Measurements from ENCODE around the gene MRPS15.

The MRPS15 gene

GRCh38 chr1:36417931-36418330, 46.3 kb downstream of the MRPS15 start:
- no peak for DNase-seq

GRCh38 chr1:36415661-36416326, 48.4 kb downstream of the MRPS15 start:
- no peak for DNase-seq

GRCh38 chr1:36414384-36414783, 49.8 kb downstream of the MRPS15 start:
- no peak for DNase-seq

GRCh38 chr1:36411674-36412648, 52.2 kb downstream of the MRPS15 start:
- DNase-seq, result peak; percentile 66

GRCh38 chr1:36408479-36408878, 55.7 kb downstream of the MRPS15 start:
- DNase-seq, result no peak

GRCh38 chr1:36406440-36406839, 57.7 kb downstream of the MRPS15 start:
- DNase-seq, result no peak

Measured in CD4-positive, alpha-beta T cell treated with Interleukin-21 for 1 hour (primary cell).